GM12864 (cell line): ENCODE results near the gene ZMYM2.

Experiments
- DNase-seq: peaks from one replicate; pipeline ENCODE4 v3.0.0-alpha.2; 2011; ENCODE audit warnings: low read depth
- H3K4me3 ChIP-seq: 2 replicates; pipeline ENCODE4 v1.5.1; 2011; ENCODE audit warnings: mild to moderate bottlenecking, low read depth, low read length, control low read depth
- TF ChIP-seq, protein P1 (sequence below): IDR thresholded peaks from 2 replicates; pipeline ENCODE4 v1.5.1; 2011; ENCODE audit warnings: low read depth, mild to moderate bottlenecking, moderate library complexity, low read length, control low read depth, inconsistent platforms; ENCODE audit errors: missing control alignments

ZMYM2 gene

GRCh38 chr13:20001366-20002190, 43.1 kb downstream of the ZMYM2 start:
- no peak overlapping the region for H3K4me3 ChIP-seq
- no peak for DNase-seq

DNA sequence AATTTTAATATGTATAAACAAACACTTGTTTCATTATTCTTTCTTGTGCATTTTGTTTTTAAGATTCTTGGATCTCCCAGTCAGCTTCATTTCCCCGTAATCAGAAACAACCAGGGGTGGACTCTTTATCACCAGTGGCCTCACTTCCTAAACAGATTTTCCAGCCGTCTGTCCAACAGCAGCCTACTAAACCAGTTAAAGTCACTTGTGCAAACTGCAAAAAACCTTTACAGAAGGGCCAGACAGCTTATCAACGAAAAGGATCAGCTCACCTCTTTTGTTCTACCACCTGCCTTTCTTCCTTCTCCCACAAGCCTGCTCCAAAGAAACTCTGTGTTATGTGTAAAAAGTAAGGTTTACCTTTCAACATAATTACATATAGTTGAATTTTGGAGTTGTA, 44.3 kb downstream of the ZMYM2 start:
- DNase-seq = no peak
- H3K4me3 ChIP-seq = no peak overlapping the region
- TF ChIP-seq, protein P1, sequence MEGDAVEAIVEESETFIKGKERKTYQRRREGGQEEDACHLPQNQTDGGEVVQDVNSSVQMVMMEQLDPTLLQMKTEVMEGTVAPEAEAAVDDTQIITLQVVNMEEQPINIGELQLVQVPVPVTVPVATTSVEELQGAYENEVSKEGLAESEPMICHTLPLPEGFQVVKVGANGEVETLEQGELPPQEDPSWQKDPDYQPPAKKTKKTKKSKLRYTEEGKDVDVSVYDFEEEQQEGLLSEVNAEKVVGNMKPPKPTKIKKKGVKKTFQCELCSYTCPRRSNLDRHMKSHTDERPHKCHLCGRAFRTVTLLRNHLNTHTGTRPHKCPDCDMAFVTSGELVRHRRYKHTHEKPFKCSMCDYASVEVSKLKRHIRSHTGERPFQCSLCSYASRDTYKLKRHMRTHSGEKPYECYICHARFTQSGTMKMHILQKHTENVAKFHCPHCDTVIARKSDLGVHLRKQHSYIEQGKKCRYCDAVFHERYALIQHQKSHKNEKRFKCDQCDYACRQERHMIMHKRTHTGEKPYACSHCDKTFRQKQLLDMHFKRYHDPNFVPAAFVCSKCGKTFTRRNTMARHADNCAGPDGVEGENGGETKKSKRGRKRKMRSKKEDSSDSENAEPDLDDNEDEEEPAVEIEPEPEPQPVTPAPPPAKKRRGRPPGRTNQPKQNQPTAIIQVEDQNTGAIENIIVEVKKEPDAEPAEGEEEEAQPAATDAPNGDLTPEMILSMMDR = no peak

More at GRCh38 chr13:20001366-20002190, 43.1 kb downstream of the ZMYM2 start:
- TF ChIP-seq, protein P1 = no peak

DNA sequence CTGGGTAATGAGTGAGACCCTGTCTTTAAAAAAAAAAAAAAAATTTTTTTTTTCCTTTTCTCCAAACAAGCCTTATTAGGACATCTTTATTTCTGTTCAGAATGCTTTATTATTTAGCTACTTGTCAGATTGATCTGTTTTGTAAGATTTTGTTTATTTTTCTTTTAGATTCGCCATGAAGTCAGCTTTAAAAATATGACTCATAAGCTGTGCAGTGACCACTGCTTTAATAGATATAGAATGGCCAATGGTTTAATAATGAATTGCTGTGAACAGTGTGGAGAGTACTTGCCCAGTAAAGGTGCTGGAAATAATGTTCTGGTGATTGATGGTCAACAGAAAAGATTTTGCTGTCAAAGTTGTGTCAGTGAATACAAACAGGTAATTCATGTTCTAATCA, 47.7 kb downstream of the ZMYM2 start:
- no peak for DNase-seq
- H3K4me3 ChIP-seq = no peak overlapping the region
- TF ChIP-seq, protein P1 = no peak

DNA sequence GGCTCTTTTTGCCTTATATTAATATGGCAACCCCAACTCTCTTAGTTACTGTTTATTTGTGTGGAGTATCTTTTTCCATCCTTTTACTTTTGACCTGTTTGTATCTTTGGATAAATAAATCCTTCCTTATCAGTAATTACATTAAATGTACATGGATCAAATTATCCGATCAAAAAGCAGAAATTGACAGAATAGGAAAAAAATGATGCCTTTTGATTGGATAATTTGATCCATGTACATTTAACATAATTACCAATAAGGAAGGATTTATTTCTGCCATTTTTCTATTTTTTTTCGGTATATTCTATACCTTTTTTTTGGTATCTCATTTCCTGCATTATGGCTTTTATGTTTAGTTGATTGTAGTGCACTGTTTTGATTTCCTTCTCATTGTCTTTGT, 57.2 kb downstream of the ZMYM2 start:
- TF ChIP-seq, protein P1 = no peak
- no peak for DNase-seq
- H3K4me3 ChIP-seq = no peak overlapping the region

DNA sequence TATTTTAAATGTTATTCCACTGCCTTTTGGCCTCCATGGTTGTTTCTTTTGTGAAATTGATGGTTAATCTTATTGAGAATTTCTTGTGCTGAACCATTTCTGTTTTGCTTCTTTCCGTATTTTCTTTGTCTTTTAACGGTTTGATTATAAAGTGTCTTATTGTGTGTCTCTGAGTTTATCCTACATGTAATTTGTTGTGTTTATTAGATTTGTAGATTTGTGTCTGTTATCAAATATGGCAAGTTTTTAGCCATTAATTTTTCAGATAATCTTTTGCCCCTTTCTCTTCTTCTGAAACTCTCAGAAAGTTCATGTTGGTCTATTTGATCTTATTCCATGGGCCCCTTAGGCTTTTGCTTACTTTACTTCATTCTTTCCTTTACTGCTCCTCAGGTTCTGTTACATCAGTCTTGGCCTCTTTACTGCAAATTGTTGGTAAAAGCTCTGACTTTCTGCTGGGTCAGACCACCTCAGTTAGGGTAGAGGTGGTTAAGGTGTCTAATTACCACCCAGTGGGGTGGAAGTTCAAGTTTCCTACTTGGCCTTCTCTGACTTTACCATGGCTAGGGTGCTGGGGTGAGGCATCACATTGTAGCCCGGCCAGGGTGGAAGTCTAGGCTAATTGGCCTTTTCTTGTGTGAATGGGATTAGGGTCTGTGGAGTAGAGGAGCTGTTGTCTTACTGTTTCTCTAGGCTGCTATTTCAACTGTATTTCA, 58.3 kb downstream of the ZMYM2 start:
- no peak for DNase-seq
- TF ChIP-seq, protein P1 = no peak
- H3K4me3 ChIP-seq = no peak overlapping the region

DNA sequence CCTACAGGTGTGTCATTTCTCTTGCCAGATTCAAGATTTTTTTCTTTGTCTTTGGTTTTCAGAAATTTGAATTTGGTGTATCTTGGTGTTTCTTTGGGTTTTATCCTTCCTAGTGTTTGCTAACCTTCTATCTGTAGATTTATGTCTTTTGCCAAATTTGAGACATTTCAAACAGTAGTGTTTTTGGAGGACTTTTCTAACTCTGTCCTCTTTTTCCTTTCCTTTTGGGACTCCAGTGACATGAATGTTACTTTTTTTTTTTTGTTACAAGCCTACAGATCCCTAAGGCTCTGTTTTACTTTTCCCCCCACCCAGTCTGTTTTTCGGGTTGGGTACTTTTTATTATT, 58.8 kb downstream of the ZMYM2 start:
- TF ChIP-seq, protein P1 = no peak
- no peak for DNase-seq
- no peak overlapping the region for H3K4me3 ChIP-seq
